ENCODE measurements around the gene POP4.

Gene POP4

GRCh38 chr19:29573486-29573885, 32.6 kb upstream of the POP4 start:
- Histone ChIP-seq H3K4me3 (ENCODE audit: low read depth, low read length) (no peak overlapping the region), H3K4me1 (ENCODE audit: control insufficient read depth, insufficient read depth, low read length) (peaks cover 25% of the 10 kb centered on the region), H3K27ac (ENCODE audit: extremely low read depth, low read depth, low read length) (no peak overlapping the region), H3K9me3 (ENCODE audit: control insufficient read depth, insufficient read depth, low read depth, low read length) (no peaks in the 10 kb centered on the region; the same call in 1 of the 2 replicates), H3K36me3 (ENCODE audit: control insufficient read depth in 2 of 2, insufficient read depth in 1 of 2, low read length in 2 of 2) (no peaks in the 10 kb centered on the region; a peak in 1 of 3 replicates)
- TF ChIP-seq ZNF692 (tag by site-specific recombination; IDR thresholded peaks at IDR 0.05) = no peak
- no peak for TF ChIP-seq ZNF777 (tag by site-specific recombination; IDR thresholded peaks at IDR 0.05; ENCODE audit: borderline replicate concordance)
- no peak for TF ChIP-seq ZSCAN18 (tag by site-specific recombination; IDR thresholded peaks at IDR 0.05)
- no peak for TF ChIP-seq ZNF626 (tag by site-specific recombination; IDR thresholded peaks at IDR 0.05)
- no peak for TF ChIP-seq MEIS1 (CRISPR knock-in tag; IDR thresholded peaks at IDR 0.05; ENCODE audit: borderline replicate concordance)
- TF ChIP-seq ZSCAN30 (tag by site-specific recombination; IDR thresholded peaks at IDR 0.05) = no peak
- no peak for TF ChIP-seq ZNF112 (tag by site-specific recombination; IDR thresholded peaks at IDR 0.05)
- TF ChIP-seq ZNF830 (tag by site-specific recombination; IDR thresholded peaks at IDR 0.05; ENCODE audit: low read depth) = no peak
- CTCF ChIA-PET = interaction anchor here (2.1 kb wide), 1 partner anchor 37 kb away, joined by 6 read pairs; no protein-coding TSS in a partner anchor
- POLR2A ChIA-PET = interaction anchor here (1.5 kb wide), 1 partner anchor 10 kb away, joined by 4 read pairs; no protein-coding TSS in a partner anchor

- CTCF ChIA-PET = interaction anchor here (0.6 to 2.0 kb wide), 6 partner anchors 9 to 779 kb away, joined by 4 to 10 read pairs (median 4); no protein-coding TSS in a partner anchor
- Histone ChIP-seq H3K9me3 (ENCODE audit: control insufficient read depth, insufficient read depth, low read depth, low read length) (no peaks in the 10 kb centered on the region; the same call in 1 of the 2 replicates), H3K4me1 (ENCODE audit: control insufficient read depth, insufficient read depth, low read length) (peaks cover 25% of the 10 kb centered on the region), H3K36me3 (ENCODE audit: control insufficient read depth in 2 of 2, insufficient read depth in 1 of 2, low read length in 2 of 2) (no peaks in the 10 kb centered on the region; a peak in 1 of 3 replicates), H3K27ac (ENCODE audit: extremely low read depth, low read depth, low read length) (no peak overlapping the region), H3K4me3 (ENCODE audit: low read depth, low read length) (no peak overlapping the region)
- POLR2A ChIA-PET = interaction anchor here (1.6 kb wide), 1 partner anchor 31 kb away, joined by 6 read pairs; the partner anchor contains the start of gene POP4
- TF ChIP-seq HOXA7 (CRISPR knock-in tag; IDR thresholded peaks at IDR 0.05; ENCODE audit: borderline replicate concordance) = no peak
- no peak for TF ChIP-seq SALL2 (tag by site-specific recombination; IDR thresholded peaks at IDR 0.05; ENCODE audit: borderline replicate concordance)
- TF ChIP-seq ZNF19 (tag by site-specific recombination; IDR thresholded peaks at IDR 0.05; ENCODE audit: low read depth) = no peak
- TF ChIP-seq ZNF366 (tag by site-specific recombination; conservative IDR thresholded peaks at IDR 0.05) = peak; percentile 71
- TF ChIP-seq ZBTB17 (tag by site-specific recombination; IDR thresholded peaks at IDR 0.05) = peak; percentile 53; the same call in 1 of the 2 replicates
- TF ChIP-seq, protein P1, sequence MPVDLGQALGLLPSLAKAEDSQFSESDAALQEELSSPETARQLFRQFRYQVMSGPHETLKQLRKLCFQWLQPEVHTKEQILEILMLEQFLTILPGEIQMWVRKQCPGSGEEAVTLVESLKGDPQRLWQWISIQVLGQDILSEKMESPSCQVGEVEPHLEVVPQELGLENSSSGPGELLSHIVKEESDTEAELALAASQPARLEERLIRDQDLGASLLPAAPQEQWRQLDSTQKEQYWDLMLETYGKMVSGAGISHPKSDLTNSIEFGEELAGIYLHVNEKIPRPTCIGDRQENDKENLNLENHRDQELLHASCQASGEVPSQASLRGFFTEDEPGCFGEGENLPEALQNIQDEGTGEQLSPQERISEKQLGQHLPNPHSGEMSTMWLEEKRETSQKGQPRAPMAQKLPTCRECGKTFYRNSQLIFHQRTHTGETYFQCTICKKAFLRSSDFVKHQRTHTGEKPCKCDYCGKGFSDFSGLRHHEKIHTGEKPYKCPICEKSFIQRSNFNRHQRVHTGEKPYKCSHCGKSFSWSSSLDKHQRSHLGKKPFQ (tag by site-specific recombination; IDR thresholded peaks at IDR 0.05) = no peak
- no peak for TF ChIP-seq ZNF132 (tag by site-specific recombination; IDR thresholded peaks at IDR 0.05; ENCODE audit: borderline replicate concordance)
- no peak for TF ChIP-seq ZNF677 (tag by site-specific recombination; IDR thresholded peaks at IDR 0.05)
- no peak for TF ChIP-seq PATZ1 (tag by site-specific recombination; IDR thresholded peaks at IDR 0.05)
- peak; percentile 92; the same call in 1 of the 2 replicates for TF ChIP-seq MZF1 (tag by site-specific recombination; IDR thresholded peaks at IDR 0.05; ENCODE audit: borderline replicate concordance)
- TF ChIP-seq ZNF335 (tag by site-specific recombination; conservative IDR thresholded peaks at IDR 0.05) = 0 out of 2 replicates have a peak, but pooled peaks have one; percentile 19
- no peak for TF ChIP-seq ZNF473 (tag by site-specific recombination; IDR thresholded peaks at IDR 0.05)
- TF ChIP-seq HOXC10 (CRISPR knock-in tag; IDR thresholded peaks at IDR 0.05) = no peak
- no peak for TF ChIP-seq GLI4 (tag by site-specific recombination; IDR thresholded peaks at IDR 0.05)
- TF ChIP-seq ZNF830 (tag by site-specific recombination; IDR thresholded peaks at IDR 0.05; ENCODE audit: low read depth) = no peak
These were observed 31.6 kb upstream of the POP4 start for GRCh38 chr19:29574510-29574909.

All from HEK293 (cell line).